HEK293T (cell line): ENCODE measurements around the gene SLC17A7.

ENCODE experiments used
- CTCF ChIA-PET: fragments of 350-600 bp; formaldehyde crosslinking; extraction: SDS; loops from one replicate; lab custom pipeline; 2021; ENCODE audit warnings: antibody characterized with exemption, inconsistent platforms; lab: Yijun Ruan, JAX
- POLR2A ChIA-PET: fragments of 350-600 bp; formaldehyde crosslinking; extraction: SDS; loops from one replicate; lab custom pipeline; 2020; ENCODE audit warnings: antibody characterized with exemption, inconsistent platforms; lab: Yijun Ruan, JAX
- DNase-seq: peaks from one replicate; pipeline ENCODE4 v3.0.0; 2012; ENCODE audit warnings: mixed read lengths; ENCODE audit errors: extremely low spot score
- ARNT ChIP-seq: fragments of 450-650 bp; IDR thresholded peaks from 2 replicates; pipeline ENCODE4 v1.6.1; 2017; ENCODE audit warnings: mild to moderate bottlenecking
- BHLHE40 ChIP-seq: fragments of 450-650 bp; IDR thresholded peaks from 2 replicates; pipeline ENCODE4 v1.6.1; 2016; ENCODE audit warnings: mild to moderate bottlenecking, moderate library complexity, borderline replicate concordance
- CTBP1 ChIP-seq: fragments of 450-650 bp; IDR thresholded peaks from 2 replicates; pipeline ENCODE4 v1.6.1; 2016; ENCODE audit warnings: borderline replicate concordance
- ELF4 ChIP-seq: fragments of 450-650 bp; IDR thresholded peaks from 2 replicates; pipeline ENCODE4 v1.6.1; 2017; ENCODE audit warnings: antibody characterized with exemption
- FOXA1 ChIP-seq: fragments of 450-650 bp; IDR thresholded peaks from 2 replicates; pipeline ENCODE4 v1.6.1; 2016; ENCODE audit warnings: mild to moderate bottlenecking
- FOXK2 ChIP-seq: fragments of 450-650 bp; IDR thresholded peaks from 2 replicates; pipeline ENCODE4 v1.6.1; 2016; ENCODE audit warnings: mild to moderate bottlenecking
- FOXM1 ChIP-seq: fragments of 450-650 bp; IDR thresholded peaks from 2 replicates; pipeline ENCODE4 v1.6.1; 2017; ENCODE audit warnings: mild to moderate bottlenecking, borderline replicate concordance
- HDGF ChIP-seq: fragments of 450-650 bp; IDR thresholded peaks from 2 replicates; pipeline ENCODE4 v1.6.1; 2017; ENCODE audit warnings: antibody characterized with exemption, borderline replicate concordance
- L3MBTL2 ChIP-seq: fragments of 450-650 bp; conservative IDR thresholded peaks from 2 replicates; pipeline ENCODE4 v1.6.1; 2016; ENCODE audit warnings: mild to moderate bottlenecking
- LEF1 ChIP-seq: fragments of 450-650 bp; IDR thresholded peaks from 2 replicates; pipeline ENCODE4 v1.6.1; 2017; ENCODE audit warnings: mild to moderate bottlenecking, borderline replicate concordance
- NFRKB ChIP-seq: fragments of 450-650 bp; IDR thresholded peaks from 2 replicates; pipeline ENCODE4 v1.6.1; 2016; ENCODE audit warnings: mild to moderate bottlenecking, moderate library complexity
- PKNOX1 ChIP-seq: fragments of 450-650 bp; IDR thresholded peaks from 2 replicates; pipeline ENCODE4 v1.6.1; 2016
- SP1 ChIP-seq: fragments of 450-650 bp; IDR thresholded peaks from 2 replicates; pipeline ENCODE4 v1.6.1; 2017
- SUZ12 ChIP-seq: fragments of 450-650 bp; IDR thresholded peaks from 2 replicates; pipeline ENCODE4 v1.6.1; 2016; ENCODE audit warnings: mild to moderate bottlenecking
- TARDBP ChIP-seq: fragments of 450-650 bp; IDR thresholded peaks from 2 replicates; pipeline ENCODE4 v1.6.1; 2016
- ZNF384 ChIP-seq: fragments of 450-650 bp; IDR thresholded peaks from 2 replicates; pipeline ENCODE4 v1.6.1; 2016

The SLC17A7 gene

DNA sequence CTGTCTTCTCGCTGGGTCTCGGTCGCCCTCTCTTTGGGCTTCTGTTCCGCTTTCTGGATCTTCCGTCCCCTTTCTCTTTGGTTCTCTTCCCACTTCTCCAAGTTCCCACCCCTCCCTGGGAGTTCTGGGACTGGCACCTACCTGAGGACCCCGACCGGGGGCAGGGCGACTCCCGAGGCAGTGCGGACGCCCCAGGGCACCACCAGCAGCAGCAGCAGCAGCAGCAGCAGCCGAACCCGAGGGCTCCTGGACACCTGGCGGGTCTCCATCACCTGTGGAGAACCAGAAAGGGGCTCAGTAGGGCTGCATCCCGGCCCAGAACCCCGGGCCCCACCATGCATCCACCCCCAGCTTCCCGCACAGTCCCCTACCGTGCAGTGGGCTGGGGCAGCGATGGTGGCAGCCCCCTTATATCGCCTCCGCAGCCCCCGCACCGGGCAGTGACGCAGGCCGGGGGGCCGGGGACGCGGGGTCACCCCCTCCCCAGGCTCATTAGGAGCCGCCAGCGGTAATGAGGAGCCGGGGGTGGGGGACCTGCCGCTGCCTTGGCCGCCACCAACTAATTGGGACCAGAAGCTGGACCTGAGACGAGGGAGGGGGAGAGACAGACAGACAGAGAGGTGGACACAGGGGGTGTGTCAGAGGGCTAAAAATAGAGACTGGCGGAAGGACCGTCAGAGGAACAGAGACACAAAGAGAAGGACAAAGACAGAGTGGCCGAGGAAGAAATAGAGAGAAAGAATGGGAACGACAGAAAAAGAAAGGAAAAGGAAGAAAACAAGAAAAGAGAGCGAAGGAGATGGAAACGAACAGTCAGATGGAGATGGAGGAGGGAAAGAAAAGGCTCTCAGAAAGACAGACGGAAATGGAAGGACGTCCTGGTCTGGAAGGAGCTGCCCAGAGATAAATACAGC is 18.0 kb downstream of the SLC17A7 start, which contains the start of gene PTH2:
TSS of gene PTH2 (minus strand) at position 371 of the 914 bp plus-strand sequence. CDS start at position 269, 102 bp downstream.
- no peak for TF ChIP-seq FOXK2
- no peak for TF ChIP-seq ELF4
- TF ChIP-seq BHLHE40 = no peak
- TF ChIP-seq ZNF384 = no peak
- no peak for TF ChIP-seq HDGF
- TF ChIP-seq ARNT = no peak
- TF ChIP-seq L3MBTL2 = no peak
- TF ChIP-seq NFRKB = no peak
- no peak for TF ChIP-seq PKNOX1
- no peak for TF ChIP-seq FOXA1
- no peak for TF ChIP-seq CTBP1
- TF ChIP-seq LEF1 = no peak
- TF ChIP-seq TARDBP = no peak
- ChIA-PET POLR2A (interaction anchor here (3.2 kb wide), 1 partner anchor 20 kb away, joined by 13 read pairs; no protein-coding TSS in a partner anchor), CTCF (no interaction called here)
- DNase-seq = no peak

DNA sequence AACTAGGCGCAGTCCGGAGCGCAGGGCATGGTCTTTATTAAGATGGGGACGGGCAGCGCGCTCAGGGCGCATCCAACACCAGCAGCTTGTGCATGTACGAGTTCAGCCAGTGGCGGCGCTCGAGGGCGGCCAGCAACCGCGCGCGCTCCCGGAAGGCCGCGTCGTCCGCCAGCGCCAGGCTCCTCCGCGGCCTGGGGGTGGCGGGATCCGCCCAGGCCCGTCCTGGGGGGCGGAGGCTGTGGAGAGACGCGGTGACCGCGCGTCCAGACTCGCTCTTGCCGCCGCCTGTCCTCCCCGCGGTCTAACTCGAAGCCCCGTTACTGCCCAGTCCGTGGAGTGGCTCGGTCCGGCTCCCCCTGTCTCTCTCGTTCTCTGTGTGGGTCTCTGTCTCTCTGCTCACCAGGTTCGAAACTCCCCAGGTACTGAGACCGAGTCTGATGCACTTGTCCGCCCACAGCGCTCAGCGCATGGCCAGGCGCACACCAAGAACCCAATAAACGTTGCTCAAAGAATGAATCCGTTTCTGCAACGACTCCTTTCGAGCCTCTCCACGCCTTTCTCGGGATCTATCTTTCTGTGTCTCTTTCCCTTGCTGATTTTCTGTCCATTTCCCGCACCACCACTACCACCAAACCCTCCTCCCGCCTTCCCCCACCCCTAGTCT is 18.8 kb downstream of the SLC17A7 start:
- ChIA-PET CTCF (interaction anchor here (0.6 to 0.8 kb wide), 3 partner anchors 9 to 31 kb away, joined by 3 to 4 read pairs (median 3); no protein-coding TSS in a partner anchor), POLR2A (interaction anchor here (1.2 to 1.8 kb wide), 2 partner anchors 11 to 31 kb away, joined by 5 to 6 read pairs; partner anchors contain the start of gene ALDH16A1)
- DNase-seq = peak; percentile 73
- no peak for TF ChIP-seq ELF4
- peak; percentile 77 for TF ChIP-seq L3MBTL2

GRCh38 chr19:49421878-49422202 is 19.5 kb downstream of the SLC17A7 start:
- no peak for TF ChIP-seq NFRKB
- TF ChIP-seq ELF4 = no peak
- TF ChIP-seq CTBP1 = no peak
- TF ChIP-seq HDGF = no peak
- TF ChIP-seq SP1 = no peak
- no peak for TF ChIP-seq ARNT
- no peak for TF ChIP-seq L3MBTL2
- TF ChIP-seq BHLHE40 = no peak
- TF ChIP-seq TARDBP = no peak
- CTCF ChIA-PET = interaction anchor here (0.6 to 0.8 kb wide), 3 partner anchors 10 to 30 kb away, joined by 3 to 4 read pairs (median 3); no protein-coding TSS in a partner anchor
- POLR2A ChIA-PET = interaction anchor here (1.2 to 1.8 kb wide), 2 partner anchors 10 to 31 kb away, joined by 5 to 6 read pairs; partner anchors contain the start of gene ALDH16A1
- DNase-seq = no peak

GRCh38 chr19:49421039-49421877 is 20.1 kb downstream of the SLC17A7 start:
- CTCF ChIA-PET = interaction anchor here (0.8 kb wide), 1 partner anchor 14 kb away, joined by 4 read pairs; no protein-coding TSS in a partner anchor
- DNase-seq = peak; percentile 81
- TF ChIP-seq FOXK2 = no peak
- no peak for TF ChIP-seq PKNOX1
- peak; percentile 64 for TF ChIP-seq L3MBTL2
- TF ChIP-seq SP1 = no peak
- no peak for TF ChIP-seq BHLHE40
- TF ChIP-seq LEF1 = no peak
- TF ChIP-seq TARDBP = no peak
- no peak for TF ChIP-seq FOXA1
- TF ChIP-seq ELF4 = no peak
- TF ChIP-seq CTBP1 = peak; percentile 84; the same call in 1 of the 2 replicates
- no peak for TF ChIP-seq NFRKB
- no peak for TF ChIP-seq ARNT
- POLR2A ChIA-PET = interaction anchor here (1.2 to 1.8 kb wide), 2 partner anchors 10 to 32 kb away, joined by 5 to 6 read pairs; partner anchors contain the start of gene ALDH16A1

GRCh38 chr19:49420227-49420626 is 21.1 kb downstream of the SLC17A7 start:
- POLR2A ChIA-PET = no interaction called here
- TF ChIP-seq FOXA1 = no peak
- CTCF ChIA-PET = interaction anchor here (0.8 kb wide), 1 partner anchor 28 kb away, joined by 4 read pairs; no protein-coding TSS in a partner anchor
- no peak for DNase-seq

DNA sequence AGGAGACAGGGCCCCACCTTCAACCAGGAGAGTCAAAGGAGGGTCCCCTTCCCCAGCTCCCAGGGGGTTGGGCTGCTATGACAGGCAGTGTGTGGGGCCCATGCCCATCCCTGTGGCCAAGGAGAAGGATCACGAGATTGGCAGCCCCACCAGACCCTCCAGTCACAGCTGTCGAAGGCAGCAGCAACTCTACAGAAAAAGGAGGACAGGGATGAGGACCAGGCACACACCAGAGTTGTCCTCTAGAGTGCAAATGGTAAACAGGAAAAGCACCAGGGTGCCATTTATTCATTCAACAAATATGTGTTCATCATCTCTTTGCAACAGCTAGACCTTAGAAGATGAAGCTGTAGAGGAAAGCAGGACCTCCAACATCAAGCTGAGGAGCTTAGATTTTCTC is 22.2 kb downstream of the SLC17A7 start:
- DNase-seq = no peak
- CTCF ChIA-PET = interaction anchor here (0.8 kb wide), 2 partner anchors 10 to 27 kb away, joined by 3 to 4 read pairs; no protein-coding TSS in a partner anchor
- TF ChIP-seq ARNT (no peak), TARDBP (no peak), CTBP1 (no peak), FOXA1 (no peak), SUZ12 (no peak), ELF4 (no peak), FOXK2 (no peak), PKNOX1 (no peak), HDGF (no peak), ZNF384 (no peak), BHLHE40 (no peak), FOXM1 (no peak), SP1 (no peak), NFRKB (no peak), L3MBTL2 (no peak), LEF1 (no peak)
- POLR2A ChIA-PET = no interaction called here
